K562 (cell line): ENCODE measurements around the gene PRXL2A.

Source experiments
- CTBP1 ChIP-seq: fragments of 450-650 bp; IDR thresholded peaks from 2 replicates; pipeline ENCODE4 v1.6.1; 2016; ENCODE audit warnings: borderline replicate concordance
- SP2 ChIP-seq: IDR thresholded peaks from 2 replicates; pipeline ENCODE4 v1.6.1; 2011; ENCODE audit warnings: mild to moderate bottlenecking, low read depth, low read length, moderate library complexity; ENCODE audit not compliant: poor library complexity, severe bottlenecking; ENCODE audit errors: extremely low read depth
- SRSF7 ChIP-seq: fragments of 200-400 bp; formaldehyde crosslinking; optimal IDR thresholded peaks from 2 replicates; pipeline ENCODE3; 2017; ENCODE audit warnings: mild to moderate bottlenecking, low read depth, low read length
- ZNF318 ChIP-seq, 2 experiments: fragments of 450-650 bp; IDR thresholded peaks; 2 replicates each; pipeline ENCODE4 v1.6.1; 2016; ENCODE audit warnings: mild to moderate bottlenecking in 2 of 2, borderline replicate concordance in 1 of 2, low read depth in 1 of 2, moderate library complexity in 1 of 2
- ZNF589 ChIP-seq: fragments of 200-800 bp; sonication (Bioruptor generic); IDR thresholded peaks from 2 replicates; pipeline ENCODE4 v1.6.1; 2016; ENCODE audit warnings: low read depth, missing genetic modification characterization, missing compliant biosample characterization

DNA sequence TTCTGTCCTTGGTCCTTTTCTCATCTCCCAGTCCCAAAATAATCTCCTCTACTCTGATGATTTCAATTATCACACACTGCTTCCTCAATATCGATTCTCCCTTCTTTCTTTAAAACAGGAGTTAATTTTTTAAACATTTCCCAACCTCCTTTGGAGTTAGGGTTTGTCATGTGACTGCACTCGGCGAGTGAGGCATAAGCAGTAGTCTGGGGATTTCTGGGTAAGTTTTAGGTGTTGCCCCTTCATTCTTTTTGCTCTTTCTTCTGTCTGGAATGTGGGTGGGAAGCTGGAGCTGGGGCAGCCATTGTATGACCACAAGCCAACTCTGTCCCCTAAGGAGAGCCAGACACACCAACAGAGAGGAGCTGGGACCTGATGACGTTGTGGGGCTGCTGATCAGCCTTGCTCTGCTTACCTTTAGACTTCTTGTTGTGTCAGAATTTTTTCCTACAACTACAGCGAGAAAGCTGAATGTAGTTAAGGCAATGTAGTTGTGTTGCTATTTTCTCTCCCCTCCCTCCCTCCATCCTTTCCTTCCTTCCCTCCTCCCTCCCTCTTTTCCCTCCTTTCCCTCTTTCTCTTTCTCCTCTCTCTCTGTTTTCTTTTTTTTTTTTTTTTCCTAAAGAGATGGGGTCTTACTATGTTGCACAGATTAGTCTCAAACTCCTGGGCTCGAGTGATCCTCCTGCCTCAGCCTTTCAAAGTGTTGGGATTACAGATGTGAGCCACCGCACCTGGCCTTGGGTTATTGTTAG is 39.3 kb downstream of the PRXL2A start:
- no peak for TF ChIP-seq SRSF7
- TF ChIP-seq ZNF589 (CRISPR knock-in tag), result no peak
- TF ChIP-seq ZNF318 (IDR thresholded peaks at IDR 0.05; ENCODE audit: borderline replicate concordance in 1 of 2, low read depth in 1 of 2), result no peak
- no peak for TF ChIP-seq CTBP1
- no peak for TF ChIP-seq SP2
